ES-I3 (cell line): Measurements from ENCODE around the gene WDFY2.

ENCODE experiments used
- H3K36me3 ChIP-seq: 2 replicates; pipeline ENCODE4 v1.6.1; 2013; ENCODE audit warnings: mild to moderate bottlenecking, low read length, control low read depth, moderate library complexity; ENCODE audit not compliant: insufficient read depth
- H3K4me1 ChIP-seq: 2 replicates; pipeline ENCODE4 v1.6.1; 2013; ENCODE audit warnings: mild to moderate bottlenecking, control low read depth, low read length; ENCODE audit not compliant: insufficient read depth
- H3K9ac ChIP-seq: 2 replicates; pipeline ENCODE4 v1.6.1; 2013; ENCODE audit warnings: low read depth, mild to moderate bottlenecking, low read length, moderate library complexity
- H3K9me3 ChIP-seq: 2 replicates; pipeline ENCODE4 v1.6.1; 2013; ENCODE audit warnings: mild to moderate bottlenecking, low read length, moderate library complexity; ENCODE audit not compliant: control insufficient read depth, insufficient read depth

WDFY2 gene

GRCh38 chr13:51666839-51667238, 82.6 kb downstream of the WDFY2 start:
- Histone ChIP-seq H3K4me1 (peaks cover 8% of the 10 kb centered on the region; the same call in 1 of the 2 replicates), H3K9me3 (no peaks in the 10 kb centered on the region), H3K36me3 (0 out of 2 replicates have a peak, but pooled peaks cover 4% of the 10 kb centered on the region), H3K9ac (no peak overlapping the region)

GRCh38 chr13:51668580-51669195, 84.4 kb downstream of the WDFY2 start:
- no peak overlapping the region for H3K9ac ChIP-seq
- no peaks in the 10 kb centered on the region for H3K9me3 ChIP-seq
- H3K36me3 ChIP-seq, result no peaks in the 10 kb centered on the region
- peaks cover 8% of the 10 kb centered on the region; the same call in 1 of the 2 replicates for H3K4me1 ChIP-seq

GRCh38 chr13:51673165-51673564, 88.9 kb downstream of the WDFY2 start:
- H3K9ac ChIP-seq, result no peak overlapping the region
- no peaks in the 10 kb centered on the region for H3K9me3 ChIP-seq
- peaks cover 3% of the 10 kb centered on the region; the same call in 1 of the 2 replicates for H3K4me1 ChIP-seq
- H3K36me3 ChIP-seq, result no peaks in the 10 kb centered on the region

- Histone ChIP-seq H3K36me3 (no peaks in the 10 kb centered on the region), H3K9me3 (no peaks in the 10 kb centered on the region), H3K9ac (no peak overlapping the region), H3K4me1 (peaks cover 3% of the 10 kb centered on the region; the same call in 1 of the 2 replicates)
Measured at GRCh38 chr13:51674276-51674675, 90.0 kb downstream of the WDFY2 start.

GRCh38 chr13:51675385-51675784, 91.1 kb downstream of the WDFY2 start:
- Histone ChIP-seq H3K36me3 (no peaks in the 10 kb centered on the region), H3K9ac (no peak overlapping the region), H3K9me3 (no peaks in the 10 kb centered on the region), H3K4me1 (peaks cover 3% of the 10 kb centered on the region; the same call in 1 of the 2 replicates)

GRCh38 chr13:51675877-51676276, 91.6 kb downstream of the WDFY2 start:
- Histone ChIP-seq H3K36me3 (no peaks in the 10 kb centered on the region), H3K9ac (no peak overlapping the region), H3K4me1 (peaks cover 3% of the 10 kb centered on the region; the same call in 1 of the 2 replicates), H3K9me3 (no peaks in the 10 kb centered on the region)

- no peak overlapping the region for H3K9ac ChIP-seq
- H3K9me3 ChIP-seq, result no peaks in the 10 kb centered on the region
- H3K36me3 ChIP-seq, result no peaks in the 10 kb centered on the region
- H3K4me1 ChIP-seq, result peaks cover 3% of the 10 kb centered on the region; the same call in 1 of the 2 replicates
Measured at GRCh38 chr13:51676739-51677138, 92.5 kb downstream of the WDFY2 start.

- Histone ChIP-seq H3K4me1 (peaks cover 8% of the 10 kb centered on the region; the same call in 1 of the 2 replicates), H3K9me3 (no peaks in the 10 kb centered on the region), H3K9ac (no peak overlapping the region), H3K36me3 (no peaks in the 10 kb centered on the region; the same call in 1 of the 2 replicates)
Measured at GRCh38 chr13:51678420-51678819, 94.2 kb downstream of the WDFY2 start.

- Histone ChIP-seq H3K36me3 (no peaks in the 10 kb centered on the region; the same call in 1 of the 2 replicates), H3K9ac (no peak overlapping the region), H3K9me3 (no peaks in the 10 kb centered on the region), H3K4me1 (peaks cover 12% of the 10 kb centered on the region; the same call in 1 of the 2 replicates)
Measured at GRCh38 chr13:51679616-51680015, 95.4 kb downstream of the WDFY2 start.

- H3K4me1 ChIP-seq, result peaks cover 9% of the 10 kb centered on the region; the same call in 1 of the 2 replicates
- H3K9ac ChIP-seq, result no peak overlapping the region
- H3K9me3 ChIP-seq, result no peaks in the 10 kb centered on the region
Measured at GRCh38 chr13:51681037-51681678, 96.9 kb downstream of the WDFY2 start.

GRCh38 chr13:51682686-51683085, 98.4 kb downstream of the WDFY2 start:
- Histone ChIP-seq H3K9ac (no peak overlapping the region), H3K4me1 (peaks cover 13% of the 10 kb centered on the region), H3K36me3 (no peaks in the 10 kb centered on the region; the same call in 1 of the 2 replicates), H3K9me3 (no peaks in the 10 kb centered on the region)

More at GRCh38 chr13:51681037-51681678, 96.9 kb downstream of the WDFY2 start:
- no peaks in the 10 kb centered on the region; the same call in 1 of the 2 replicates for H3K36me3 ChIP-seq

GRCh38 chr13:51683597-51683996, 99.3 kb downstream of the WDFY2 start:
- Histone ChIP-seq H3K36me3 (no peaks in the 10 kb centered on the region; the same call in 1 of the 2 replicates), H3K9ac (no peak overlapping the region), H3K9me3 (no peaks in the 10 kb centered on the region), H3K4me1 (peaks cover 23% of the 10 kb centered on the region)

- Histone ChIP-seq H3K4me1 (peaks cover 27% of the 10 kb centered on the region), H3K9me3 (no peaks in the 10 kb centered on the region), H3K9ac (no peak overlapping the region), H3K36me3 (no peaks in the 10 kb centered on the region; the same call in 1 of the 2 replicates)
Measured at GRCh38 chr13:51684076-51684475, 99.8 kb downstream of the WDFY2 start.

- no peaks in the 10 kb centered on the region; the same call in 1 of the 2 replicates for H3K36me3 ChIP-seq
- peaks cover 33% of the 10 kb centered on the region for H3K4me1 ChIP-seq
- H3K9me3 ChIP-seq, result no peaks in the 10 kb centered on the region
- H3K9ac ChIP-seq, result no peak overlapping the region
Measured at GRCh38 chr13:51687947-51688714, 103.9 kb downstream of the WDFY2 start.
